Measurements from ENCODE around the gene FOSL2.

FOSL2 gene

DNA sequence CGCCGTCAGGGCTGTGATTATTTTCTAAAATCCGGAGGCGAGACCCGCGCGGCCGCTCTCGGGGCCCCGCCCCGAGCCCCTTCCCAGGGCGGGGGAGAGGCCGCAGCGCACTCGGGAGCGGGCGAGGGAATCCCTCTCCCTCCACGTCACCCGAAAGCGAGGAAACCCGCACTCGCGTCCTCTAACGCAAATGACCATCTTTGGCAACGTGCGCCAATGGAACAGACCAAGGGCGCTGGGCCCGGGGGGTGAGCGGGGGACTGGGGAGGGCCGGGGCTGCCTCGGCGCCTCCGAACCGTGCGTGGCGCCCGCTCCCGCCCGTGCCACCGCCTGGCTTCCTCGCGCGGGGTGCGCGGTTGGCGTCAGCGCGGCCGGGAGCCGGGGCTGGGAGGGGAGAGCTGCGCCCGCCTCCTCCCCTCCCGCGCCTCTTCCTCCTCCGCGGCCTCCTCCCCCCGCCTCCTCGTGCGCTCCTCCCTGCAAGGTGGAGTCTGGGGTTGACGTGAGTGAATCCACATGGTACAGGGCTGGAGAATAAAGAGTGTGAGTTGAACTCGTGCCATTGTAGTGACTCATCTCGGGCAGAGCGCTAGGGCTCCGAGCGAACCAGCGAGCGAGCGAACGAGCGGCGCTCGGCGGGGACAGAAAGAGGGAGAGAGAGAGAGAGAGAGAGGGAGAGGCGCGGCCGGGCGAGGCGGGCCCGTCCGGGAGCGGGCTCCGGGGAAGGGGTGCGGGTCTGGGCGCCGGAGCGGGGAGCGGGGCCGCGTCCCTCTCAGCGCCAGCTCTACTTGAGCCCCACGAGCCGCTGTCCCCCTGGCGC, at the start of gene FOSL2:
Gene FOSL2 (plus strand): TSS at position 562 of the 817 bp plus-strand sequence. CDS start 863 bp downstream, outside the sequence.
- Histone ChIP-seq H3K4me3 (ENCODE audit: low read depth, low read length) (peak within 1 kb of the TSS; percentile 93), H3K27me3 (replicated peaks) (no peaks in the 10 kb centered on the region), H3K27ac (peak within 1 kb of the TSS; percentile 98), H3K36me3 (replicated peaks) (no peaks in the 10 kb centered on the region)
- peak; percentile 99 for DNase-seq
- in situ Hi-C loops (cut with HindIII; ENCODE audit: low pct_ligation_motif_present, low sequenced_read_pairs): no loop called here
- TF ChIP-seq, protein P1, sequence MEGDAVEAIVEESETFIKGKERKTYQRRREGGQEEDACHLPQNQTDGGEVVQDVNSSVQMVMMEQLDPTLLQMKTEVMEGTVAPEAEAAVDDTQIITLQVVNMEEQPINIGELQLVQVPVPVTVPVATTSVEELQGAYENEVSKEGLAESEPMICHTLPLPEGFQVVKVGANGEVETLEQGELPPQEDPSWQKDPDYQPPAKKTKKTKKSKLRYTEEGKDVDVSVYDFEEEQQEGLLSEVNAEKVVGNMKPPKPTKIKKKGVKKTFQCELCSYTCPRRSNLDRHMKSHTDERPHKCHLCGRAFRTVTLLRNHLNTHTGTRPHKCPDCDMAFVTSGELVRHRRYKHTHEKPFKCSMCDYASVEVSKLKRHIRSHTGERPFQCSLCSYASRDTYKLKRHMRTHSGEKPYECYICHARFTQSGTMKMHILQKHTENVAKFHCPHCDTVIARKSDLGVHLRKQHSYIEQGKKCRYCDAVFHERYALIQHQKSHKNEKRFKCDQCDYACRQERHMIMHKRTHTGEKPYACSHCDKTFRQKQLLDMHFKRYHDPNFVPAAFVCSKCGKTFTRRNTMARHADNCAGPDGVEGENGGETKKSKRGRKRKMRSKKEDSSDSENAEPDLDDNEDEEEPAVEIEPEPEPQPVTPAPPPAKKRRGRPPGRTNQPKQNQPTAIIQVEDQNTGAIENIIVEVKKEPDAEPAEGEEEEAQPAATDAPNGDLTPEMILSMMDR (IDR thresholded peaks at IDR 0.05; ENCODE audit: low read depth, low read length, missing control alignments): no peak

- H3K36me3 ChIP-seq (replicated peaks): no peaks in the 10 kb centered on the region
- H3K4me3 ChIP-seq (ENCODE audit: low read depth, low read length): no peak overlapping the region
Measured at GRCh38 chr2:28343184-28343942, 49.3 kb upstream of the FOSL2 start.

GRCh38 chr2:28343971-28344715, 48.5 kb upstream of the FOSL2 start:
- TF ChIP-seq, protein P1 (IDR thresholded peaks at IDR 0.05; ENCODE audit: low read depth, low read length, missing control alignments): no peak
- no peak for DNase-seq

More at GRCh38 chr2:28343184-28343942, 49.3 kb upstream of the FOSL2 start:
- in situ Hi-C loops (cut with HindIII; ENCODE audit: low pct_ligation_motif_present, low sequenced_read_pairs): no loop called here
- DNase-seq: no peak
- TF ChIP-seq, protein P1 (IDR thresholded peaks at IDR 0.05; ENCODE audit: low read depth, low read length, missing control alignments): no peak
- H3K27me3 ChIP-seq (replicated peaks): no peaks in the 10 kb centered on the region
- peak overlapping the region; percentile 67 for H3K27ac ChIP-seq

GRCh38 chr2:28344756-28345373, 47.8 kb upstream of the FOSL2 start:
- no peak for DNase-seq
- Histone ChIP-seq H3K4me3 (ENCODE audit: low read depth, low read length) (no peak overlapping the region), H3K27me3 (replicated peaks) (no peaks in the 10 kb centered on the region), H3K27ac (no peak overlapping the region), H3K36me3 (replicated peaks) (no peaks in the 10 kb centered on the region)
- TF ChIP-seq, protein P1 (IDR thresholded peaks at IDR 0.05; ENCODE audit: low read depth, low read length, missing control alignments): no peak
- in situ Hi-C loops (cut with HindIII; ENCODE audit: low pct_ligation_motif_present, low sequenced_read_pairs): no loop called here

More at GRCh38 chr2:28343971-28344715, 48.5 kb upstream of the FOSL2 start:
- Histone ChIP-seq H3K36me3 (replicated peaks) (no peaks in the 10 kb centered on the region), H3K27ac (no peak overlapping the region), H3K27me3 (replicated peaks) (no peaks in the 10 kb centered on the region), H3K4me3 (ENCODE audit: low read depth, low read length) (no peak overlapping the region)
- in situ Hi-C loops (cut with HindIII; ENCODE audit: low pct_ligation_motif_present, low sequenced_read_pairs): no loop called here

DNA sequence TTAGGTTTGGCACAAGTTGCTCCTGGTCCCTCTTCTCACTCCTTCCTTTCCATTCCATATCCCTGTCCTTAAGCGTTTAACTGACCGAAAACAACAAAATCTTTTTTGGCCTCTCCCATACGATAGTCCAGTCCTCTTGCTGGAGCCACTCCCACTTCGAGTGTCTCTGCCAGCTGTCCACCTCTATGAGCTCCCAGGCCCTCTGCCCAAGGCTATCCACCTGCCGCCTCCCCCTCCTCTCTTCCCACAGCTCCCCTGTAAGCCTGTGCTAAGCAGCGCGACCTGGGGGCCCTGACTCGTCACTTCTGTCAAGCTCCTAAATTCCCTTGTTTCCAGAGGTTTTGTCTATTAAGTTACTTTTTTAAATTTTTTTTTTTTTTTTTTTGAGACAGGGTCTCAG, 47.0 kb upstream of the FOSL2 start:
- H3K36me3 ChIP-seq (replicated peaks): no peaks in the 10 kb centered on the region
- H3K27me3 ChIP-seq (replicated peaks): no peaks in the 10 kb centered on the region
- no peak for DNase-seq
- in situ Hi-C loops (cut with HindIII; ENCODE audit: low pct_ligation_motif_present, low sequenced_read_pairs): no loop called here
- no peak overlapping the region for H3K4me3 ChIP-seq (ENCODE audit: low read depth, low read length)
- TF ChIP-seq, protein P1 (IDR thresholded peaks at IDR 0.05; ENCODE audit: low read depth, low read length, missing control alignments): no peak
- no peak overlapping the region for H3K27ac ChIP-seq

Measured in brain microvascular endothelial cell (primary cell).